Hepatocyte (in vitro differentiated cells): Measurements from ENCODE around the gene ZNRF1.

Experiments used
- CTCF ChIP-seq: fragments of 200-600 bp; sonication (generic); IDR thresholded peaks from 2 replicates; pipeline ENCODE4 v1.5.1; 2016; ENCODE audit warnings: antibody characterized with exemption, mild to moderate bottlenecking; ENCODE audit not compliant: poor library complexity
- EZH2 ChIP-seq: fragments of 200-600 bp; sonication (generic); IDR thresholded peaks from 2 replicates; pipeline ENCODE4 v1.6.1; 2016; ENCODE audit warnings: antibody characterized with exemption, mild to moderate bottlenecking, borderline replicate concordance

- TF ChIP-seq CTCF, result no peak
- TF ChIP-seq EZH2, result no peak
Measured at GRCh38 chr16:75151798-75152197, 153.0 kb downstream of the ZNRF1 start.
